IPS DF 6.9 (cell line): ENCODE results near the gene ZC3H6.

ENCODE experiments used
- DNase-seq: peaks from one replicate; pipeline ENCODE4 v3.0.0-alpha.2; 2013; ENCODE audit warnings: low read depth, low spot score
- H3K27ac ChIP-seq: one replicate; pipeline ENCODE4 v1.5.1; 2013; ENCODE audit warnings: low read length, control low read depth
- H3K27me3 ChIP-seq: 2 replicates; pipeline ENCODE4 v1.6.1; 2013; ENCODE audit warnings: mild to moderate bottlenecking, low read length; ENCODE audit not compliant: control insufficient read depth, insufficient read depth
- H3K36me3 ChIP-seq: 2 replicates; pipeline ENCODE4 v1.6.1; 2013; ENCODE audit warnings: low read length; ENCODE audit not compliant: control insufficient read depth, insufficient read depth
- H3K4me1 ChIP-seq: 2 replicates; pipeline ENCODE4 v1.6.1; 2013; ENCODE audit warnings: low read length; ENCODE audit not compliant: control insufficient read depth, insufficient read depth
- H3K4me3 ChIP-seq: 2 replicates; pipeline ENCODE4 v1.5.1; 2013; ENCODE audit warnings: mild to moderate bottlenecking, low read length
- H3K9me3 ChIP-seq: 2 replicates; pipeline ENCODE4 v1.6.1; 2013; ENCODE audit warnings: low read length, inconsistent platforms; ENCODE audit not compliant: control insufficient read depth, insufficient read depth
- WGBS: extraction: QIAGEN DNeasy Blood & Tissue Kit; methylation state at CpG from one replicate; pipeline ENCODE4 v1.1.7; 2013; ENCODE audit warnings: mixed read lengths, missing lambda C conversion rate; ENCODE audit not compliant: insufficient read length, insufficient coverage; 5-methylcytosine and 5-hydroxymethylcytosine counted together

The ZC3H6 gene

GRCh38 chr2:112321375-112322320 lies 46.3 kb downstream of the ZC3H6 start:
- no peaks in the 10 kb centered on the region for H3K27me3 ChIP-seq
- no CpG with 5 or more reads among the region's 3 CpGs for WGBS
- DNase-seq, result no peak

GRCh38 chr2:112322919-112323318 lies 47.5 kb downstream of the ZC3H6 start:
- H3K9me3 ChIP-seq, result no peaks in the 10 kb centered on the region
- H3K27me3 ChIP-seq, result no peaks in the 10 kb centered on the region
- no peak for DNase-seq
- H3K4me3 ChIP-seq, result no peak overlapping the region
- H3K36me3 ChIP-seq, result peaks cover 3% of the 10 kb centered on the region; the same call in 1 of the 2 replicates
- no peaks in the 10 kb centered on the region for H3K4me1 ChIP-seq
- no peak overlapping the region for H3K27ac ChIP-seq
- no CpG with 5 or more reads among the region's 3 CpGs for WGBS

More at GRCh38 chr2:112321375-112322320, 46.3 kb downstream of the ZC3H6 start:
- Histone ChIP-seq H3K36me3 (peaks cover 3% of the 10 kb centered on the region; the same call in 1 of the 2 replicates), H3K4me3 (no peak overlapping the region), H3K9me3 (no peaks in the 10 kb centered on the region), H3K4me1 (no peaks in the 10 kb centered on the region), H3K27ac (no peak overlapping the region)

- no peaks in the 10 kb centered on the region for H3K36me3 ChIP-seq
- H3K9me3 ChIP-seq, result no peaks in the 10 kb centered on the region
- no peak for DNase-seq
- H3K4me1 ChIP-seq, result no peaks in the 10 kb centered on the region
- H3K27me3 ChIP-seq, result no peaks in the 10 kb centered on the region
- whole genome bisulfite sequencing, result no CpG with 5 or more reads among the region's 5 CpGs
- no peak overlapping the region for H3K27ac ChIP-seq
- no peak overlapping the region for H3K4me3 ChIP-seq
These were observed 56.8 kb downstream of the ZC3H6 start for GRCh38 chr2:112332123-112332696.

- DNase-seq, result no peak
- no peaks in the 10 kb centered on the region for H3K4me1 ChIP-seq
- no peaks in the 10 kb centered on the region for H3K9me3 ChIP-seq
- H3K27me3 ChIP-seq, result no peaks in the 10 kb centered on the region
- no peaks in the 10 kb centered on the region for H3K36me3 ChIP-seq
- no CpG with 5 or more reads among the region's 1 CpG for WGBS
- H3K27ac ChIP-seq, result no peak overlapping the region
- no peak overlapping the region for H3K4me3 ChIP-seq
These were observed 60.2 kb downstream of the ZC3H6 start for GRCh38 chr2:112335600-112335999.

- WGBS, result no CpG with 5 or more reads among the region's 2 CpGs
- Histone ChIP-seq H3K27me3 (no peaks in the 10 kb centered on the region), H3K36me3 (no peaks in the 10 kb centered on the region), H3K27ac (no peak overlapping the region), H3K4me1 (no peaks in the 10 kb centered on the region; the same call in 1 of the 2 replicates), H3K4me3 (no peak overlapping the region), H3K9me3 (no peaks in the 10 kb centered on the region)
- DNase-seq, result no peak
These were observed 64.6 kb downstream of the ZC3H6 start for GRCh38 chr2:112339986-112340385.

- Histone ChIP-seq H3K4me3 (no peak overlapping the region), H3K27me3 (no peaks in the 10 kb centered on the region), H3K27ac (no peak overlapping the region), H3K9me3 (no peaks in the 10 kb centered on the region), H3K36me3 (no peaks in the 10 kb centered on the region), H3K4me1 (no peaks in the 10 kb centered on the region; the same call in 1 of the 2 replicates)
- no peak for DNase-seq
- no CpG with 5 or more reads among the region's 9 CpGs for WGBS
These were observed 65.3 kb downstream of the ZC3H6 start for GRCh38 chr2:112340475-112341267.

GRCh38 chr2:112342067-112342550 lies 66.7 kb downstream of the ZC3H6 start:
- DNase-seq, result no peak
- no peak overlapping the region for H3K4me3 ChIP-seq
- H3K4me1 ChIP-seq, result no peaks in the 10 kb centered on the region; the same call in 1 of the 2 replicates
- no peaks in the 10 kb centered on the region for H3K27me3 ChIP-seq
- no peak overlapping the region for H3K27ac ChIP-seq
- no peaks in the 10 kb centered on the region for H3K9me3 ChIP-seq
- no peaks in the 10 kb centered on the region for H3K36me3 ChIP-seq
- WGBS, result no CpG with 5 or more reads among the region's 2 CpGs

- no peak overlapping the region for H3K27ac ChIP-seq
- no peaks in the 10 kb centered on the region; the same call in 1 of the 2 replicates for H3K4me1 ChIP-seq
- no peak for DNase-seq
- no CpG with 5 or more reads among the region's 1 CpG for WGBS
- H3K36me3 ChIP-seq, result no peaks in the 10 kb centered on the region
- no peaks in the 10 kb centered on the region for H3K9me3 ChIP-seq
- H3K27me3 ChIP-seq, result no peaks in the 10 kb centered on the region
- H3K4me3 ChIP-seq, result no peak overlapping the region
These were observed 68.6 kb downstream of the ZC3H6 start for GRCh38 chr2:112343827-112344585.

- WGBS, result no CpG with 5 or more reads among the region's 30 CpGs
- H3K9me3 ChIP-seq, result no peaks in the 10 kb centered on the region
These were observed 69.9 kb downstream of the ZC3H6 start for GRCh38 chr2:112345030-112346027.

More at GRCh38 chr2:112345030-112346027, 69.9 kb downstream of the ZC3H6 start:
- no peak for DNase-seq
- Histone ChIP-seq H3K36me3 (no peaks in the 10 kb centered on the region), H3K27ac (no peak overlapping the region), H3K27me3 (no peaks in the 10 kb centered on the region), H3K4me1 (no peaks in the 10 kb centered on the region; the same call in 1 of the 2 replicates), H3K4me3 (no peak overlapping the region)
